ENCODE data around the gene GYS2.

Gene GYS2

GRCh38 chr12:21526053-21526452 is 78.6 kb downstream of the GYS2 start, which contains the start of gene SPX:
TSS of gene SPX (plus strand) at chr12:21526296. CDS start at chr12:21526473, 177 bp downstream.
- peaks cover 6% of the 10 kb centered on the region for H3K9me3 Mint-ChIP-seq
- H3K27me3 Mint-ChIP-seq = peaks cover 29% of the 10 kb centered on the region
- H3K27ac Mint-ChIP-seq = no peak within 1 kb of the TSS
- no peak for DNase-seq
- peaks cover 10% of the 10 kb centered on the region for H3K4me1 Mint-ChIP-seq (ENCODE audit: low read depth)
- H3K4me3 Mint-ChIP-seq = peak within 1 kb of the TSS; percentile 64
- H3K36me3 Mint-ChIP-seq (ENCODE audit: low read depth) = no peaks in the 10 kb centered on the region

DNA sequence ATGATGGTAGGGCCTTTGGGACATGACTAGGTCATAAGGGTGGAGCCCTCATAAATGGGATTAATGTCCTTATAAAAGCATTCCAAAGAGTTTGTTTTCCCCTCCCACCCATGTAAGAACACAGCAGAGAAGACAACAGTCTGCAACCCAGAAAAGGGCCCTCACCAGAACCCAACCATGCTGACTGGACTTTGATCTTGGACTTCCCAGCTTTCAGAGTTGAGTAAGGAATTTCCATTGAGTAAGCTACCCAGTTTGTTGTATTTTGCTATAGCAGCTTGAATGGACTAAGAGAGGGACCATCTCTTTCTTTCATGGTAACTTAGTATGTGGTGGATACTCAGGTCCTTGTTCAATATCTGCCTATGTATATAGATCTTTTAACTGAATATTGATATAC is 81.5 kb downstream of the GYS2 start:
- Mint-ChIP-seq H3K4me1 (ENCODE audit: low read depth) (peaks cover 5% of the 10 kb centered on the region), H3K9me3 (peaks cover 6% of the 10 kb centered on the region), H3K4me3 (no peak overlapping the region)

GRCh38 chr12:21521541-21521940 is 83.1 kb downstream of the GYS2 start:
- Mint-ChIP-seq H3K27me3 (peaks cover 3% of the 10 kb centered on the region), H3K9me3 (peaks cover 6% of the 10 kb centered on the region), H3K4me3 (no peak overlapping the region), H3K4me1 (ENCODE audit: low read depth) (no peaks in the 10 kb centered on the region), H3K36me3 (ENCODE audit: low read depth) (peaks cover 27% of the 10 kb centered on the region), H3K27ac (no peak overlapping the region)
- DNase-seq = no peak

More for the DNA sequence above, 81.5 kb downstream of the GYS2 start:
- no peak for DNase-seq
- H3K27ac Mint-ChIP-seq = no peak overlapping the region
- H3K36me3 Mint-ChIP-seq (ENCODE audit: low read depth) = peaks cover 13% of the 10 kb centered on the region
- H3K27me3 Mint-ChIP-seq = peaks cover 7% of the 10 kb centered on the region

GRCh38 chr12:21518451-21518850 is 86.2 kb downstream of the GYS2 start:
- Mint-ChIP-seq H3K27ac (no peak overlapping the region), H3K4me3 (no peak overlapping the region), H3K27me3 (no peaks in the 10 kb centered on the region), H3K36me3 (ENCODE audit: low read depth) (peaks cover 58% of the 10 kb centered on the region), H3K4me1 (ENCODE audit: low read depth) (no peaks in the 10 kb centered on the region), H3K9me3 (no peaks in the 10 kb centered on the region)
- no peak for DNase-seq

DNA sequence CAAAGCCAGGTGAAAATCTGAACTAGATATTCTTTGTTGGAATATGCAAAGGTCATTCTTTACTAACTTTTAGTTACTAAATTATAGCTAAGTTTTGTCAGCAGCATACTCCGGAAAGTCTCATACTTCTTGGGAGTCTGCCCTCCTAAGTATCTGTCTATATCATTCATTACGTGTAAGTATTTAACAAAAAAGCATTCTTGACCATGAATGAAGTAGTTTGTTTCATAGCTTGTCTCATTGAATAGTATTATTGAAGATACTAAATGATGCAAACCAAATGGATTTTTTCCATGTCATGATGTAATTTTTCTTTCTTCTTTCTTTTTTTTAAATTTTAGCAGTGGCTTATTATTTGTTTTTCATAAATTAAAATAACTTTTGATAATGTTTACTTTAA is 88.4 kb downstream of the GYS2 start:
- no peak for DNase-seq
- no peak overlapping the region for H3K4me3 Mint-ChIP-seq
- no peak overlapping the region for H3K27ac Mint-ChIP-seq
- H3K4me1 Mint-ChIP-seq (ENCODE audit: low read depth) = no peaks in the 10 kb centered on the region
- H3K36me3 Mint-ChIP-seq (ENCODE audit: low read depth) = peaks cover 79% of the 10 kb centered on the region
- H3K27me3 Mint-ChIP-seq = no peaks in the 10 kb centered on the region
- H3K9me3 Mint-ChIP-seq = no peaks in the 10 kb centered on the region

DNA sequence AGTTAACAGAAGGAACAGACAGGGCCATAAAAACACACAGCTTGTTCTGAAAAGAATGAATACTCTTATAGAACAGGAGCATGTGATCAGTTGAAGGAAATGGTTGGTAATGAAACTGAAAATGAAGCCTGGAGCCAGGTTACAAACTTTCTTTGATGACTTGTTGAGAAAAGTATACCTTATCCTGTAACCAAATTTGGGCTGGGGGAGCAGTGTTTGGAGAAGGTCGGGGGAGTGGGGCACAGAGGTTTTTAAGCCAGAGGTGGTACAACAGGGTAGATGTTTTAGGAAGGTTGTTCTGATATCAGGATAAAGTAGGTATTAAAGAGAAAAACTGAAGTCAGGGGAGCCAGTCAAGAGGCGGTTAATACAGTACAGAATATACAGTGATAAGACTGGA is 94.9 kb downstream of the GYS2 start:
- H3K4me1 Mint-ChIP-seq (ENCODE audit: low read depth) = peaks cover 37% of the 10 kb centered on the region
- peaks cover 80% of the 10 kb centered on the region for H3K36me3 Mint-ChIP-seq (ENCODE audit: low read depth)
- peak overlapping the region; percentile 83 for H3K27ac Mint-ChIP-seq
- no peak for DNase-seq
- H3K4me3 Mint-ChIP-seq = peak overlapping the region; percentile 13
- no peaks in the 10 kb centered on the region for H3K9me3 Mint-ChIP-seq
- no peaks in the 10 kb centered on the region for H3K27me3 Mint-ChIP-seq

DNA sequence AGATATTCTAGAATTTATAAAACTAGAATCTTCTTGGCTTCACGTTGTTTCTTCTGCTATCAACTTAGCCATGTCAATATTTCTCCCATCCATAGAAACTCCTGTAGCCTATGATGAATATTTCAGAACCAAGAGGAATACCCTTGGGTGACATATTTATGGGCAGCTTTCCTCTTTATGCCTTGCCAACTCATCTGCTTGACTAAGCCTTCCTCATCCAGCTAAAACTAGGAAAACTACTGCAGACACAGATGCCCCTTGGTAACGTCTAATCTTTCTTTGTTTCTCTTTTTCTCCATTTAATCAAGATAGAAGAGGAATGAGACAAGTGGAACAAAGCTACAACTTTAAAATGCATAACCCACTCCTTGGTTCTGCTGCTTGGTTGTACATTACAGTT is 96.8 kb downstream of the GYS2 start:
- no peaks in the 10 kb centered on the region for H3K9me3 Mint-ChIP-seq
- H3K4me3 Mint-ChIP-seq = no peak overlapping the region
- H3K27ac Mint-ChIP-seq = no peak overlapping the region
- H3K4me1 Mint-ChIP-seq (ENCODE audit: low read depth) = peaks cover 56% of the 10 kb centered on the region
- H3K36me3 Mint-ChIP-seq (ENCODE audit: low read depth) = peaks cover 76% of the 10 kb centered on the region
- no peak for DNase-seq
- no peaks in the 10 kb centered on the region for H3K27me3 Mint-ChIP-seq

DNA sequence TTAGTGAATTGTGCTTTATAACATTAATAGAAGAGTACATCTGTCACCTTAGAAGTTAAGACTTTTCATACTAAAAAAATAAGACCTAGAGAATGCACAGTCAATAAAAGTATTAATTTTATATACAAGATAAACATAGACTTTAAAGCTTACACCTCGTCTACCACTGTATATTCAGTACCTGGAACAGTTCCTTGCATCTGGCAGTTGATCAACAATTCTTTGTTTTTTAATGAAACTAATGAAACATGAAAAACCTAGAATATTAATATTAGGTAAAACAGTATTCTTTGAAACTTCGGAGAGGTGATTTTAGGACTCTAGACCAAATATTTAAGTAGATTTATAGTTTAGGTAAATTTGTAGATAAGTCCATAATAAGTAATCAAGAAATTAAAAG is 98.8 kb downstream of the GYS2 start:
- H3K27ac Mint-ChIP-seq = peak overlapping the region; percentile 20
- H3K4me1 Mint-ChIP-seq (ENCODE audit: low read depth) = peaks cover 58% of the 10 kb centered on the region
- H3K27me3 Mint-ChIP-seq = no peaks in the 10 kb centered on the region

GRCh38 chr12:21502872-21503271 is 101.8 kb downstream of the GYS2 start:
- Mint-ChIP-seq H3K4me3 (no peak overlapping the region), H3K9me3 (no peaks in the 10 kb centered on the region), H3K27ac (no peak overlapping the region), H3K27me3 (no peaks in the 10 kb centered on the region), H3K4me1 (ENCODE audit: low read depth) (peaks cover 54% of the 10 kb centered on the region), H3K36me3 (ENCODE audit: low read depth) (peaks cover 50% of the 10 kb centered on the region)
- DNase-seq = no peak

More for the DNA sequence above, 98.8 kb downstream of the GYS2 start:
- peaks cover 58% of the 10 kb centered on the region for H3K36me3 Mint-ChIP-seq (ENCODE audit: low read depth)
- no peak overlapping the region for H3K4me3 Mint-ChIP-seq
- DNase-seq = no peak
- H3K9me3 Mint-ChIP-seq = no peaks in the 10 kb centered on the region

GRCh38 chr12:21502164-21502496 is 102.5 kb downstream of the GYS2 start:
- Mint-ChIP-seq H3K27ac (no peak overlapping the region), H3K4me1 (ENCODE audit: low read depth) (peaks cover 58% of the 10 kb centered on the region), H3K36me3 (ENCODE audit: low read depth) (peaks cover 51% of the 10 kb centered on the region), H3K9me3 (no peaks in the 10 kb centered on the region), H3K4me3 (no peak overlapping the region), H3K27me3 (no peaks in the 10 kb centered on the region)
- no peak for DNase-seq

- no peaks in the 10 kb centered on the region for H3K9me3 Mint-ChIP-seq
- no peaks in the 10 kb centered on the region for H3K27me3 Mint-ChIP-seq
- H3K27ac Mint-ChIP-seq = no peak within 1 kb of the TSS
- peak; percentile 87 for DNase-seq
- H3K4me3 Mint-ChIP-seq = no peak within 1 kb of the TSS
- peaks cover 58% of the 10 kb centered on the region for H3K4me1 Mint-ChIP-seq (ENCODE audit: low read depth)
- H3K36me3 Mint-ChIP-seq (ENCODE audit: low read depth) = peaks cover 57% of the 10 kb centered on the region
These were observed 103.1 kb downstream of the GYS2 start, which contains the start of the genes GOLT1B and RECQL for GRCh38 chr12:21501258-21502163. TSS of gene GOLT1B (plus strand) at chr12:21501789. CDS start at chr12:21501924, 135 bp downstream. TSS of gene RECQL (minus strand) at chr12:21501635. CDS start at chr12:21499570, 2,065 bp downstream.

DNA sequence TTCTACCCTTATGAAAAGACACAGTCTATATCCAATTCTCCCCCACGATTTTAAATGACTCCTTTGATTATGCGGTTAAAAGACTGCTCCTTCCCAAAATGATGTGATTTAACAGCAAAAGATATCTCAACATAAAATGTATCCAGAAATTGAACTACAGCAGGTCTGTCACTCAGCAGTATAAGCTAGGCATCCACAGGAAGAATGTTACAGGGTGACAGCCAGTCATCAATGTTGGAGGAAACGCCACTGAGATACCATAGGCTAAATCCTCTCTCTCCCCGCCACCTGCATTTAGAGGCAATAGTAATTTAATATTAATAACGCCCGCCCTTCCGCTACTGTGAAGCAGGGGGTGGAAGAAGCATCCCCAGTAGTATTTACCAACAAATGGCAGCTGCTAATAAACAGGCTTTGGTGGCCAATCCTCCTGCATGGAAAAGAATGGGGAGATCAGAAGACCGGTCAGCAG is 103.8 kb downstream of the GYS2 start:
- no peak overlapping the region for H3K4me3 Mint-ChIP-seq
- H3K4me1 Mint-ChIP-seq (ENCODE audit: low read depth) = peaks cover 55% of the 10 kb centered on the region
- no peaks in the 10 kb centered on the region for H3K9me3 Mint-ChIP-seq
- H3K36me3 Mint-ChIP-seq (ENCODE audit: low read depth) = peaks cover 62% of the 10 kb centered on the region
- H3K27me3 Mint-ChIP-seq = no peaks in the 10 kb centered on the region
- H3K27ac Mint-ChIP-seq = no peak overlapping the region
- no peak for DNase-seq

- Mint-ChIP-seq H3K4me3 (no peak overlapping the region), H3K9me3 (no peaks in the 10 kb centered on the region), H3K27me3 (no peaks in the 10 kb centered on the region), H3K4me1 (ENCODE audit: low read depth) (peaks cover 48% of the 10 kb centered on the region), H3K36me3 (ENCODE audit: low read depth) (peaks cover 65% of the 10 kb centered on the region), H3K27ac (peak overlapping the region; percentile 38)
- DNase-seq = no peak
These were observed 104.9 kb downstream of the GYS2 start for GRCh38 chr12:21499765-21500164.

All from activated T-cell treated with anti-CD3 and anti-CD28 coated beads, Interleukin-2, amount 50 U/mL, for 24 hours (primary cell).